ENCODE results near the gene TLN1.

Gene TLN1

DNA sequence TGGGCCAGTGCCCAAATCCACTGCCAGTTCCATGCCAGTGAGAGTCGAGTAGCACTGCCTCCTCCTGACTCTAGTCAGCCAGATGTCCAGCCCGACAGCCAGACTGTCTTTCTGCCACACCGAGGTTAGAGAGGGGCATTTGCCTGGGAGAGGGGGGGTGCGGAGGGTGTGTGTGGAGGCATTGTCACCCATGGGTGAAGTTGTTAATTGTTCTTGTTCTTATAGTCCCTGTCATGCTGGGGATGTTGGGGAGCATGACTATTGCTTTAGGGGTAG lies 18.2 kb upstream of the TLN1 start:
- DNase-seq (ENCODE audit: low spot score), result no peak

DNA sequence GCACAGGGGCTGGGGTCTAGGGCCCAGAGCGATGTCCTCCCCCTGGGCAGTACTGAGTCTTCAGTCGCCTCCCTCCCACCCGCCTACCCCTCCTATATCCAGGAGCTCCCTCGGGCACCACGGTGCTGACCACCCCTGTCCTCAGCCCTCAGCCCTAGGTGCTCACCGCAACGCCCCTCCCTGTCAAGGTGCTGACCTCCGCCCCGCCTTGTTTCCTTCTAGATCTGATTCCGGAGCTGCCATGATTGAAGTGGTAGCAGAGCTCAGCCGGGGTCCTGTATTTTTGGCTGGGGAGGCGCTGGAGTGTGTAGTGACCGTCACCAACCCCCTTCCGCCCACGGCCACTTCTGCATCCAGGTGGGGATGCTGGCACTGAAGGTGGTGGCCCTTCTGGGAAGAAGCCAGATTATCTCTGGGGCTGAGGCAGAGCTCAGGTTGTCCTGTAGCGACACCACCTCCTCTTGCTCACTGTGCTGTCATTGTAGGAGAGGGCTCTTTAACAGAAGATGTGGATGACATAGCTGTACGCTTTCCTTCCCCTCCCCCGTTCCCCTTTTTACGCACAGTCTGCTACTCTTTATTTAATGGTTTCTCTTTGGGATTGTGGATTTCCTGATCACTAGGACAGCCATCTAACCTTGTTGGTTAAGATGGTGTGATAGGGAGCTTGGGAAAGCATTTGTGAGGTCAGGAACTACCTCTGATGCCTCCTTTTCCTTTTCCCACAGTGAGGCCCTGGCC lies 17.7 kb upstream of the TLN1 start:
- no peak for DNase-seq (ENCODE audit: low spot score)

GRCh38 chr9:35748858-35749514 lies 17.0 kb upstream of the TLN1 start, which contains the start of the genes GBA2 and RGP1:
Gene GBA2 (minus strand): TSS chr9:35749228. CDS start chr9:35748704, 524 bp downstream.
Gene RGP1 (plus strand): TSS chr9:35749287. CDS start chr9:35749756, 469 bp downstream.
- DNase-seq (ENCODE audit: low spot score), result peak; percentile 90

DNA sequence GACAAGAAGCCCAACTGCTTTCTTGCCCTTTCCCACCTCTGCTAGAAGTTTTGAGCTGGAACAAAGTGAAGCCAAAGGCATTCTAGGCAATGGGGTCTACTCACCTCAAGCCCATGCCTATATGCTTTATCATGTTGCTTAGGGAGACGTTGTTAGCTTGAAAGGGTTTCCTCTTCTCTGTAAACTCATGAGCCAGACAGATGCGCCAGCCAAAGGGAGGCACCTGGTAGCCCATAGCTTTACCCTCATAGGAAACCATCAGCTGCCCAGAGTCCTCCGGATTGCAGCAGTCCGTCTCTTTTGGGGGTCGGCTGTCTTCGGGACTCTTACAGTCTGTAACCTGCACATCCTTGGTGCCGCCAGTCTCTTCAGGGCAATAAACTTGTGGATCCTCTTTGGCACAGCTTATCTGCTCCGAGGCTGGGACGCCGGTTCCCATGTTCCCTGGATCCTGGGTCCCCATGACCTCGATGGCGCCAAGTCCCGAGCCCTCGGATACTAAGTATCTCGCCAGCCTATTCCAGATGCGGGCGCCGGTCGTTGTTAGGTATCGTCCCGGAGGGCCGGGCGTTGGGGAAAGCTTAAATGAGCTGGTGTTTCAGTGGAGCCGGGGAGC lies 16.4 kb upstream of the TLN1 start:
- no peak for DNase-seq (ENCODE audit: low spot score)

DNA sequence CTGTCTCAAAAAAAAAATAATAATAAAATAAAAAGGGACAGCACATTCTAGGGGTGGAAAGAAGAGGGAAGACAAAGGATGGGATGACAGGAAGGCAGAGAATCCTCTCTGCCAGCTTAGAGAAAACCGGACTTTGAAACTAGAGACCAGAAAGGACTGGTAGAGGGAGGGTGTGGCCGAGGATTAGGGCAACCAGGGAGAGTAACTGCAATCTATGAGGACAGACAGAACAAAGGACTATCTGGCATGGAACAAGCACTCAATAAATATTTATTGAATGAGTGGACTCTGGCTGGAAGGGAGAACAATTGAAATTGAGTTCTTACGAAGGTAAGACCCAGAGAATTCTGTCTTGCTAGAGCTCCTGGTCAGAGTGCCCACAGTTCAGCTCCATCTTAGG lies 14.6 kb upstream of the TLN1 start:
- no peak for DNase-seq (ENCODE audit: low spot score)

- no peak for DNase-seq (ENCODE audit: low spot score)
Observed at GRCh38 chr9:35745569-35745968, 13.6 kb upstream of the TLN1 start.

GRCh38 chr9:35743880-35744518 lies 12.0 kb upstream of the TLN1 start:
- no peak for DNase-seq (ENCODE audit: low spot score)

GRCh38 chr9:35743452-35743851 lies 11.5 kb upstream of the TLN1 start:
- no peak for DNase-seq (ENCODE audit: low spot score)

DNA sequence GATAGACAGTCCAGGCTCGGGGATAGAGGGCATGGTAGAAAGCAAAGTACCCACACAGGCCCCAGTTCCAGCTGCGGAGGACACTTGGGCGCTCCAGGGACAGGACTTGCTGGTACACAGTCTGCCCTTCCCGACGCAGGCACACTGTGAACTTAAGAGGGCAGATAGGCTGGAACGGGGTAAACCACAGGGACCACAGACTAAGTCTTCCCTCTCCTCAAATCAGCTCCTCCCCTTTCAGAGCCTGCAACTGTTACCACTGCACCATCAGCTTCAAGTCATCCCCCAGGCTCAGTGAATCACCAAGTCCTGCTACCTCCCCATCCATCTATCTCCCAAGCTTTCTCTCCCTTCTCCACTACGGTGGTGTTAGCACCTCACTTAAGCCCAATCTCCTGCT lies 9.7 kb upstream of the TLN1 start:
- no peak for DNase-seq (ENCODE audit: low spot score)

DNA sequence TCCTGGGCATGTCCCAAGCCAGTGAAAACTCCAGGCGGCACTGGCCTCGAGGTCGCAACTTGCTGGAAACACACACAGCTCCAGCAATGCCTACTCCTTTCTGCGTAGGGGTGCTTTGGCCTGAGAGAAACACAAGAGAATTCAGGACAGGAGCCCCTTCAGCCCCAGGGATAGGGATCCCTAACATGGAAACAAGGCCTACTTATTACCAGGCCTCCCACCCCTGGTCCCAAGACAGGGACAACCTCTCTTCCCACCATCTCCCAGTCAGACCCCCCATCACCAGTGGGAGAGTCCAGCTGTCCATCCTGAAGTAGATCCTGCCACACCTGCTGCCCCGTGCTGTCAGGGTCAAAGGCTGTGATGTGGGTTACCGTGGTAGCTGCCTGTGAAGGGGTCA lies 8.2 kb upstream of the TLN1 start:
- DNase-seq (ENCODE audit: low spot score), result no peak

DNA sequence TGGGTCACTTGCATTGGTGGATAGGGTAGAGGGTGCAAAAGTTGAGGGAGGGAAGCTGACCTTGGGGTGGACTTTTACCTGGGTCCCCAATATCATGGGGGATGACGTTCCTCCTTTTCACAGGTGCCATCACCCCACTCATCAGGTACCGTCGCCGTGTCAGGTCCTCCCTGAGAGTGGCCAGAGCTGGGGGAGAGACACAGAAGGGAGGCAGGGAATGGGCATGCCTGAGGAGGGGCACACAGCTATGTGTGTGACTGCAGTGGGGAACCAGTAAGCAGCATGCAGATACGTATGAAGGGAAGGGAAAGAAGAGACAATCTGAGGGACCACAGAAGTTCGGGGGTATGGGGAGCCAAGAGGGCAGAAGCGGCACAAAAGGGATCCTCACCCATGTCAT lies 6.9 kb upstream of the TLN1 start:
- no peak for DNase-seq (ENCODE audit: low spot score)

DNA sequence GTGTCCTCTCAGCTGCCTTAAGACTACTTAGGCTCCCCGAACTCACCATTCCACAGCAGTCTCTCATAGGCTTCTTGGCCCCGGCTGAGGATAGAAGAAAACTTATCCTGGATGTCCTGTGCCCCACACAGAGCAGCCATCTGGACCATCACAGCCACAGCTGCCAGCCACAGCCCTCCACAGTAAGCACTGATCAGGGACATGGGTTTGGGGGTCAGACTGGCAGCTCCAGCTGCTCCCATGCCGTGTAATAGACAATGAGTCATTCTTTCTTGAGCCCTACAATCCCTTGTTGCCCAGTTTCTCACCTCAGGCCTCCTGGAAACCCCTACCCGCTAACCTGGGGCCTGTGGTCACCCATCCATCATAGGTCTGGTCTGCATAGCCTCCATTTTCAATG lies 6.2 kb upstream of the TLN1 start:
- no peak for DNase-seq (ENCODE audit: low spot score)

DNA sequence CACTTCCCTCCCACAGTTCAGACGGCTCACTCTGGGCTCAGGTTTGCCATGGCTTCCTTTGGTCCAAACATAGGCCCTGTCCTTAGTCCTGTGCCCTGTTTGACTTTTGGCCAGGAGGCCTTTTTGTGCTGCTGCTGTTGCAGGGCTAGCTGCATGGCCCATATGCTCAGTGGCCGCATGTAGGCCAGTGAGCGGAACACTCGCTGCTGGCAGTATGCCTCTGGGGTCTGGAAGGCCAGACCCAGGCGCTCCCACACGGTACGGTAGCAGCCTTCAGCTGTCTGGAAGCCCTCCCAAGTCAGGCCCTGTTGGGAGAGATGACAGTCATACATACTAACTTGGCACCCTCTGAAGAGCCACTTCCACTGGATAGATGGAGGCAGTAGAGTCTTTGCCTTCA lies 5.1 kb upstream of the TLN1 start:
- no peak for DNase-seq (ENCODE audit: low spot score)

DNA sequence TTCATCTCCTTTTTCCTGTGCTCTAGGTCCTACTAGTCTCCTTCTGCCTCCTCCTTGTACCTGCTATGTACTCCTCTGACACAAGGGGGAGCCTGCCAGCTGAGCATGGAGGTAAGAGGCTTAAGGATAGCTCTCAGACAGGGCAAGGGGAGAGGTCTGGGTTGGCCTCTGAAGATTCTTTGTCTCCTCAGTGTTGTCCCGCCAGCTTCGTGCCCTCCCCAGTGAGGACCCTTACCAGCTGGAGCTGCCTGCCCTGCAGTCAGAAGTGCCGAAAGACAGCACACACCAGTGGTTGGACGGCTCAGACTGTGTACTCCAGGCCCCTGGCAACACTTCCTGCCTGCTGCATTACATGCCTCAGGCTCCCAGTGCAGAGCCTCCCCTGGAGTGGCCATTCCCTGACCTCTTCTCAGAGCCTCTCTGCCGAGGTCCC lies 4.2 kb upstream of the TLN1 start:
- peak; percentile 78 for DNase-seq (ENCODE audit: low spot score)

- DNase-seq (ENCODE audit: low spot score), result no peak
Observed at GRCh38 chr9:35734096-35734495, 2.1 kb upstream of the TLN1 start.

DNA sequence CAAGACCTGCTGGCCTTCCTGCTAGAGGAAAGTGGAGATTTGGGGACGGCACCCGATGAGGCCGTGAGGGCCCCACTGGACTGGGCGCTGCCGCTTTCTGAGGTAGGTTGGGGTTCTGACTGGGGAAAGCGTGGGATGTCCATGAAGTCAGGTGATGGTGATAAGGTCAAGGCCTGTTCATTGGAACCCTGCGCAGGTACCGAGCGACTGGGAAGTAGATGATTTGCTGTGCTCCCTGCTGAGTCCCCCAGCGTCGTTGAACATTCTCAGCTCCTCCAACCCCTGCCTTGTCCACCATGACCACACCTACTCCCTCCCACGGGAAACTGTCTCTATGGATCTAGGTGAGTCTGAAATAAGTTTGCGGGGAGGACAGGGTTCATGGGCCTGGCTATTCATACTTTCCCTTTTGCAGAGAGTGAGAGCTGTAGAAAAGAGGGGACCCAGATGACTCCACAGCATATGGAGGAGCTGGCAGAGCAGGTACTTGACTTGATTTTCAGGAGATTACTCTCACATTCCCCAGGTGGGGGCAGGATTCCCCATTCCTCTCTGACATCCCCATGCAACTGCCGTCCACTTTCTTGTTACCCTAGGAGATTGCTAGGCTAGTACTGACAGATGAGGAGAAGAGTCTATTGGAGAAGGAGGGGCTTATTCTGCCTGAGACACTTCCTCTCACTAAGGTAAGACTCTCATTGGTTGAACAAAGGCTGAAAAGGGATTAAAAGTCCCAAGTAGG lies 976 bp upstream of the TLN1 start:
- DNase-seq (ENCODE audit: low spot score), result peak; percentile 37

DNA sequence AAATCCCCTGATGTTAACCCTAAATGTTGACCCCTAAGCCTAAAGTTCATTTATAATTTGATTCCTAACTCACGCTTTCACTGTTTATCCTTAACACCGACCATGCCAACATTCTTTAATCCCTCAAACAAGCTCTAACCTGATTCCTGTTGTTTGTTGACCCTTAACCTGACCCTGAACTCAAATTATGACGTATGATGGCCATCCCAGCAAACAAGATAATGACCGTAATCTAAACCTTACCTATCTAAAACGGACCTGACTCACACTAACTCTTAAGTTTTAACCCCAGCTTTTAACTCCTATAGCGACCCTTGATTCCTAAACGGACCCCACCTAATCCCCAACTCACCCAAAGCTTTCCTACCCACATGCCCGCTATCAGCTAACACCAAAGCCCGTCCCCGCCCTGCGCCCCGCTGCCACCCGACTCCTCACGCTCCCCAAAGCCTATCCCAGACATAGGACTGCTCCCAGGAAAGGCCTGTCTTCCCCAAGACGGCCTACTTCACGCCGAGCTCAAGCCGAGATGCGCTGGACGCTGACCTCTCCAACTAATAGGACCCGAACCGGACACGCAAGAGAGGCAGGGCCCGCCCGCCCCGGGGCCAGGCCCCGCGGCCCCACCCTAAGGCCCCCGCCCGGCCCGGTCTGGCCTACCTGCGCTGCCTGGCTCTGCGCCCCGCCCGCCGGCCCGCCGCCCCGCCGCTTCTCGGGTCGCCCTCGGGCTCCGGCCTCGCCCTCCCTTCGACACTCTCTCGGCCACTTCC lies 395 bp downstream of the TLN1 start:
- DNase-seq (ENCODE audit: low spot score), result no peak

DNA sequence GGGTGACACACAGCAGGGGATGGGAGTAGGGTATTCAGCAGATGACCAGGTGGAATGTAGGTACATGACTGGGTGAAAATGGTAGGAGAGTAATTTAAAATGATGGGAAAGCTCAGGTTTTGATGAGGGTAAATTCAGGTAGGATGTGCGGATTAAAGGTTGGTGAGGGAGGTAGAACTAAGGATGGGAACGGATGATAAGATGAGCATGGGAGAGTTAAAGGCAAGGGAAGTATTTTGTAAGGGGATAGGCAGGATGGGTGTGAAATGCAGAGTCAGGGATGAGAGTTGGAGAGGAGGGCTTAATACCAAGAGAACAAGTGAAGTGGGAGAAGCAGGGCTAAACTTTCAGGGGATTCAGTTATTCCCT lies 1.5 kb downstream of the TLN1 start:
- DNase-seq (ENCODE audit: low spot score), result no peak

GRCh38 chr9:35729700-35730485 lies 2.1 kb downstream of the TLN1 start:
- peak; percentile 86 for DNase-seq (ENCODE audit: low spot score)

GRCh38 chr9:35729101-35729500 lies 2.9 kb downstream of the TLN1 start:
- DNase-seq (ENCODE audit: low spot score), result no peak
